ENCODE results near the gene EIF4G3. TPM values are rescaled to one million over a fixed set of nuclear protein-coding genes. Genes with fewer than 3 reads are reported as not detected.

The EIF4G3 gene
- total RNA-seq, 1 experiment from 2014 or later, result 87.6 TPM

GRCh38 chr1:21189421-21189820 is 12.7 kb upstream of the EIF4G3 start:
- Mint-ChIP-seq H3K4me1 (ENCODE audit: insufficient read depth, unreplicated experiment) (peaks cover 12% of the 10 kb centered on the region), H3K36me3 (ENCODE audit: insufficient read depth, unreplicated experiment) (peaks cover 6% of the 10 kb centered on the region), H3K4me3 (ENCODE audit: unreplicated experiment) (no peak overlapping the region), H3K27me3 (ENCODE audit: insufficient read depth, unreplicated experiment) (no peaks in the 10 kb centered on the region), H3K27ac (ENCODE audit: low read depth, unreplicated experiment) (no peak overlapping the region), H3K9me3 (ENCODE audit: unreplicated experiment) (no peaks in the 10 kb centered on the region)
- BruUV-seq (replicated peaks), result no TSS peak
- ChIA-PET POLR2A (interaction anchor here (0.7 to 0.9 kb wide), 2 partner anchors 38 to 198 kb away, joined by 3 read pairs; no protein-coding TSS in a partner anchor), CTCF (interaction anchor here (0.6 kb wide), 1 partner anchor 137 kb away, joined by 3 read pairs; no protein-coding TSS in a partner anchor)
- no peak for DNase-seq (ENCODE audit: unreplicated experiment)
- intact Hi-C loops (cut with micrococcal nuclease), result no loop called here
- TF ChIP-seq, protein P1, sequence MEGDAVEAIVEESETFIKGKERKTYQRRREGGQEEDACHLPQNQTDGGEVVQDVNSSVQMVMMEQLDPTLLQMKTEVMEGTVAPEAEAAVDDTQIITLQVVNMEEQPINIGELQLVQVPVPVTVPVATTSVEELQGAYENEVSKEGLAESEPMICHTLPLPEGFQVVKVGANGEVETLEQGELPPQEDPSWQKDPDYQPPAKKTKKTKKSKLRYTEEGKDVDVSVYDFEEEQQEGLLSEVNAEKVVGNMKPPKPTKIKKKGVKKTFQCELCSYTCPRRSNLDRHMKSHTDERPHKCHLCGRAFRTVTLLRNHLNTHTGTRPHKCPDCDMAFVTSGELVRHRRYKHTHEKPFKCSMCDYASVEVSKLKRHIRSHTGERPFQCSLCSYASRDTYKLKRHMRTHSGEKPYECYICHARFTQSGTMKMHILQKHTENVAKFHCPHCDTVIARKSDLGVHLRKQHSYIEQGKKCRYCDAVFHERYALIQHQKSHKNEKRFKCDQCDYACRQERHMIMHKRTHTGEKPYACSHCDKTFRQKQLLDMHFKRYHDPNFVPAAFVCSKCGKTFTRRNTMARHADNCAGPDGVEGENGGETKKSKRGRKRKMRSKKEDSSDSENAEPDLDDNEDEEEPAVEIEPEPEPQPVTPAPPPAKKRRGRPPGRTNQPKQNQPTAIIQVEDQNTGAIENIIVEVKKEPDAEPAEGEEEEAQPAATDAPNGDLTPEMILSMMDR (IDR thresholded peaks at IDR 0.05; ENCODE audit: unreplicated experiment), result no peak

DNA sequence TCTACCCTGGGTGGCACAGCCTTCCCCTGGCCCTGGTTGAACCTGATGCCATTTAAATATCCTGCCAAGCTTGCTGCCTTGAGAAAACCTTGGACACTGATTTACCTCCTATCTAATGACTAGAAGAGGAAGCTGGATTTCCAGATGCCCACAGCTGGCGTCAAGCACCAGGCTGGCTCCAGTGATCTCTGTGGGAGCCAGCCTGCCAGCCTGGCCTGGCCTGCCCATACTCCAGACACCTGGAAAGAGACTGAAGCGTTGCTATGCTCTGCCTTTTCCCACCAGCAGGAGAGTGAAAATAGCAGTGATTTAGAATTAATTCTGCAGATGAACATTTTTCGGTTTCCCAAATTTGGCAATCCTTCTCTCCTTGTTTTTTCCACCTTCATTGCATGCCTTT is 11.5 kb upstream of the EIF4G3 start:
- BruUV-seq (replicated peaks), result no TSS peak
- POLR2A ChIA-PET, result interaction anchor here (0.9 kb wide), 1 partner anchor 13 kb away, joined by 3 read pairs; no protein-coding TSS in a partner anchor
- TF ChIP-seq, protein P1 (IDR thresholded peaks at IDR 0.05; ENCODE audit: unreplicated experiment), result no peak
- Mint-ChIP-seq H3K36me3 (ENCODE audit: insufficient read depth, unreplicated experiment) (peaks cover 6% of the 10 kb centered on the region), H3K4me3 (ENCODE audit: unreplicated experiment) (no peak overlapping the region), H3K27ac (ENCODE audit: low read depth, unreplicated experiment) (no peak overlapping the region), H3K27me3 (ENCODE audit: insufficient read depth, unreplicated experiment) (no peaks in the 10 kb centered on the region), H3K9me3 (ENCODE audit: unreplicated experiment) (no peaks in the 10 kb centered on the region), H3K4me1 (ENCODE audit: insufficient read depth, unreplicated experiment) (peaks cover 12% of the 10 kb centered on the region)
- CTCF ChIA-PET, result interaction anchor here (0.9 to 1.2 kb wide), 2 partner anchors 11 to 491 kb away, joined by 4 to 7 read pairs; no protein-coding TSS in a partner anchor
- intact Hi-C loops (cut with micrococcal nuclease), result no loop called here
- DNase-seq (ENCODE audit: unreplicated experiment), result no peak

DNA sequence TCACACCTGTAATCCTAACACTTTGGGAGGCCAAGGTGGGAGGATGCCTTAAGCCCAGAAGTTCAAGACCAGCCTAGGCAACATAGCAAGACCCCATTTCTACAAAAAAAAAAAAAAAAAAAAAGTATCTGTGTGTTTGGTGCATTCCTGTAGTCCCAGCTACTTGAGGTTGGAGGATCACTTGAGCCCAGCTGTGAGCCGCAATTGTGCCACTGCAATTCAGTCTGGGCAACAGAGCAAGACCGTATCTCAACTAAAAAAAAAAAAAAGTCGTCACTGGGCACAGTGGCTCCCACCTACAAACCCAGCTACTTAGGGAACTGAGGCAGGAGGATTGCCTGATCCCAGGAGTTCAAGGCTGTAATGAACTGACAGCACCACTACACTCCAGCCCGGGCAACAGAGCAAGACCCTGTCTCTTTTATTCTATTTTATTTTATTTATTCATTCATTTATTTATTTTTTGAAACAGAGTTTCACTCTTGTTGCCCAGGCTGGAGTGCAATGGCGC is 8.6 kb upstream of the EIF4G3 start:
- ChIA-PET POLR2A (interaction anchor here (0.8 kb wide), 1 partner anchor 11 kb away, joined by 4 read pairs; no protein-coding TSS in a partner anchor), CTCF (interaction anchor here (0.6 to 1.1 kb wide), 5 partner anchors 10 to 488 kb away, joined by 3 to 7 read pairs (median 5); no protein-coding TSS in a partner anchor)
- no peak for DNase-seq (ENCODE audit: unreplicated experiment)
- Mint-ChIP-seq H3K9me3 (ENCODE audit: unreplicated experiment) (no peaks in the 10 kb centered on the region), H3K4me1 (ENCODE audit: insufficient read depth, unreplicated experiment) (peaks cover 5% of the 10 kb centered on the region), H3K27ac (ENCODE audit: low read depth, unreplicated experiment) (no peak overlapping the region), H3K36me3 (ENCODE audit: insufficient read depth, unreplicated experiment) (peaks cover 6% of the 10 kb centered on the region), H3K27me3 (ENCODE audit: insufficient read depth, unreplicated experiment) (no peaks in the 10 kb centered on the region), H3K4me3 (ENCODE audit: unreplicated experiment) (no peak overlapping the region)
- intact Hi-C loops (cut with micrococcal nuclease), result no loop called here
- TF ChIP-seq, protein P1 (IDR thresholded peaks at IDR 0.05; ENCODE audit: unreplicated experiment), result no peak
- no TSS peak for BruUV-seq (replicated peaks)

DNA sequence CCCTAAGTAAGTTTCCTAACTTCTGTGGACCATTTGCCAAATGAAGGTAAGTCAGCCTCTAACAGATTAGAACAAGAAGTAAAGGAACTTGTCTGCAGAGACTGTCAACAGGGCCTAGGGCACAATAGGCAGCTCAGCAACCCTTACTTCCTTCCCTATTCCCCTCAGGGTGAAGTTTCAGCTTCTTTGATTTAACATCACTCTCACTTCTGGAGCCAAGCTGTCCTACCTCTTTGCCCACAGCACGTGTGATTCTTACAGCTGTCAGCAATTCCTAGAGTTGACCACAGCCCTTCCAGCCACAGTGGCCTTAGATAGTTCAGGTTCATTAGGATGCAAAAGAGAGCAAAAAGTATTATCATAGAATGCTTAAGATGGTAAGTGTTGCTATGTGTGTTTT is 7.6 kb upstream of the EIF4G3 start:
- intact Hi-C loops (cut with micrococcal nuclease), result no loop called here
- H3K4me3 Mint-ChIP-seq (ENCODE audit: unreplicated experiment), result no peak overlapping the region
- H3K27ac Mint-ChIP-seq (ENCODE audit: low read depth, unreplicated experiment), result no peak overlapping the region
- peaks cover 6% of the 10 kb centered on the region for H3K36me3 Mint-ChIP-seq (ENCODE audit: insufficient read depth, unreplicated experiment)
- ChIA-PET POLR2A (interaction anchor here (0.6 to 0.8 kb wide), 3 partner anchors 9 to 397 kb away, joined by 3 read pairs; partner anchors contain the start of gene HP1BP3), CTCF (interaction anchor here (0.6 to 1.8 kb wide), 3 partner anchors 11 to 362 kb away, joined by 3 to 10 read pairs (median 5); no protein-coding TSS in a partner anchor)
- no peaks in the 10 kb centered on the region for H3K4me1 Mint-ChIP-seq (ENCODE audit: insufficient read depth, unreplicated experiment)
- TF ChIP-seq, protein P1 (IDR thresholded peaks at IDR 0.05; ENCODE audit: unreplicated experiment), result no peak
- no peaks in the 10 kb centered on the region for H3K27me3 Mint-ChIP-seq (ENCODE audit: insufficient read depth, unreplicated experiment)
- BruUV-seq (replicated peaks), result no TSS peak
- no peaks in the 10 kb centered on the region for H3K9me3 Mint-ChIP-seq (ENCODE audit: unreplicated experiment)
- no peak for DNase-seq (ENCODE audit: unreplicated experiment)

Data from MCF 10A (cell line).